Femur (tissue), 1 donor: Measurements from ENCODE around the gene BRICD5.

ENCODE experiments used
- DNase-seq: peaks from one replicate; pipeline ENCODE4 v3.0.0-alpha.2; 2017

The BRICD5 gene

GRCh38 chr16:2237102-2237482 is 26.4 kb upstream of the BRICD5 start:
- DNase-seq, result no peak

- peak; percentile 60 for DNase-seq
Observed at GRCh38 chr16:2236337-2237101, 25.9 kb upstream of the BRICD5 start, which contains the start of gene DNASE1L2. TSS of gene DNASE1L2 (plus strand) at chr16:2236444. CDS start at chr16:2236817, 373 bp downstream.

- no peak for DNase-seq
Observed at GRCh38 chr16:2235695-2236336, 25.2 kb upstream of the BRICD5 start.

- DNase-seq, result no peak
Observed at GRCh38 chr16:2235234-2235651, 24.6 kb upstream of the BRICD5 start.

- no peak for DNase-seq
Observed at GRCh38 chr16:2234813-2235170, 24.1 kb upstream of the BRICD5 start.

- DNase-seq, result no peak
Observed at GRCh38 chr16:2233872-2234812, 23.5 kb upstream of the BRICD5 start.

GRCh38 chr16:2233046-2233775 is 22.5 kb upstream of the BRICD5 start:
- no peak for DNase-seq

GRCh38 chr16:2232094-2232990 is 21.7 kb upstream of the BRICD5 start:
- DNase-seq, result no peak

GRCh38 chr16:2231016-2231931 is 20.6 kb upstream of the BRICD5 start:
- DNase-seq, result no peak

- DNase-seq, result no peak
Observed at GRCh38 chr16:2230376-2230775, 19.7 kb upstream of the BRICD5 start.

GRCh38 chr16:2229632-2230250 is 19.1 kb upstream of the BRICD5 start:
- DNase-seq, result no peak

GRCh38 chr16:2229091-2229490 is 18.4 kb upstream of the BRICD5 start:
- DNase-seq, result no peak

- no peak for DNase-seq
Observed at GRCh38 chr16:2228161-2228824, 17.6 kb upstream of the BRICD5 start.

GRCh38 chr16:2226918-2227317 is 16.3 kb upstream of the BRICD5 start:
- no peak for DNase-seq

- no peak for DNase-seq
Observed at GRCh38 chr16:2226245-2226793, 15.7 kb upstream of the BRICD5 start.

GRCh38 chr16:2223942-2224486 is 13.4 kb upstream of the BRICD5 start:
- peak; percentile 65 for DNase-seq

GRCh38 chr16:2223221-2223941 is 12.7 kb upstream of the BRICD5 start, which contains the start of gene E4F1:
TSS of gene E4F1 (plus strand) at chr16:2223591. CDS start at chr16:2223614, 23 bp downstream.
- peak; percentile 99 for DNase-seq

- no peak for DNase-seq
Observed at GRCh38 chr16:2216330-2216729, 5.7 kb upstream of the BRICD5 start.
